Neuronal stem cell (in vitro differentiated cells): Measurements from ENCODE around the gene FNDC1.

Experiments used
- DNase-seq: peaks from one replicate; pipeline ENCODE4 v3.0.0-alpha.2; 2013; ENCODE audit warnings: low spot score
- H2AFZ ChIP-seq: one replicate; pipeline ENCODE4 v1.6.1; 2013; ENCODE audit warnings: mild to moderate bottlenecking, low read length, inconsistent platforms
- H2AK5ac ChIP-seq: 2 replicates; pipeline ENCODE4 v1.6.1; 2013; ENCODE audit warnings: low read depth, mild to moderate bottlenecking, inconsistent platforms, low read length, moderate library complexity, mixed read lengths
- H2BK120ac ChIP-seq: 2 replicates; pipeline ENCODE4 v1.6.1; 2013; ENCODE audit warnings: low read depth, mild to moderate bottlenecking, inconsistent platforms, low read length, moderate library complexity, mixed read lengths
- H2BK12ac ChIP-seq: one replicate; pipeline ENCODE4 v1.6.1; 2013; ENCODE audit warnings: low read length, inconsistent platforms
- H2BK15ac ChIP-seq: 2 replicates; pipeline ENCODE4 v1.6.1; 2013; ENCODE audit warnings: mild to moderate bottlenecking, low read length, inconsistent platforms, mixed read lengths
- H2BK5ac ChIP-seq: one replicate; pipeline ENCODE4 v1.6.1; 2013; ENCODE audit warnings: inconsistent platforms, mild to moderate bottlenecking, low read length, moderate library complexity
- H3K14ac ChIP-seq: one replicate; pipeline ENCODE4 v1.6.1; 2013; ENCODE audit warnings: low read length, inconsistent platforms
- H3K18ac ChIP-seq: 2 replicates; pipeline ENCODE4 v1.6.1; 2013; ENCODE audit warnings: low read length, inconsistent platforms
- H3K23ac ChIP-seq: 2 replicates; pipeline ENCODE4 v1.6.1; 2013; ENCODE audit warnings: low read depth, mild to moderate bottlenecking, mixed read lengths, low read length, inconsistent platforms; ENCODE audit not compliant: poor library complexity
- H3K27ac ChIP-seq: replicated peaks from 3 replicates; pipeline ENCODE4 v1.5.1; 2013; ENCODE audit warnings: low read length, inconsistent platforms
- H3K27me3 ChIP-seq, 3 experiments: 2 replicates each; pipeline ENCODE4 v1.6.1; 2013; ENCODE audit warnings: low read length in 3 of 3, mild to moderate bottlenecking in 2 of 3, inconsistent platforms in 1 of 3, low read depth in 1 of 3, mixed read lengths in 1 of 3, moderate library complexity in 1 of 3; ENCODE audit not compliant: control insufficient read depth in 3 of 3, insufficient read depth in 3 of 3
- H3K36me3 ChIP-seq, 2 donors: replicated peaks in 1 of 2; 2 replicates each; pipeline ENCODE4 v1.6.1; 2013; ENCODE audit warnings: low read length in 2 of 2; ENCODE audit not compliant: control insufficient read depth in 2 of 2, insufficient read depth in 2 of 2
- H3K4ac ChIP-seq: 2 replicates; pipeline ENCODE4 v1.6.1; 2013; ENCODE audit warnings: inconsistent platforms, mild to moderate bottlenecking, low read length, moderate library complexity
- H3K4me1 ChIP-seq, 2 donors: 1 replicate in 1 of 2; 2 replicates in 1 of 2; pipeline ENCODE4 v1.6.1; 2013; ENCODE audit warnings: low read length in 2 of 2, low read depth in 1 of 2; ENCODE audit not compliant: control insufficient read depth in 2 of 2, insufficient read depth in 1 of 2
- H3K4me2 ChIP-seq: one replicate; pipeline ENCODE4 v1.6.1; 2013; ENCODE audit warnings: mild to moderate bottlenecking, low read length, inconsistent platforms; ENCODE audit not compliant: insufficient read depth, poor library complexity, severe bottlenecking
- H3K4me3 ChIP-seq, 2 donors: 2 replicates each; pipeline ENCODE4 v1.5.1; 2013; ENCODE audit warnings: low read length in 2 of 2, mild to moderate bottlenecking in 2 of 2, inconsistent platforms in 1 of 2, moderate library complexity in 1 of 2
- H3K79me1 ChIP-seq: one replicate; pipeline ENCODE4 v1.6.1; 2013; ENCODE audit warnings: low read depth, mild to moderate bottlenecking, inconsistent platforms, low read length, moderate library complexity
- H3K9ac ChIP-seq: one replicate; pipeline ENCODE4 v1.6.1; 2013; ENCODE audit warnings: mild to moderate bottlenecking, low read depth, low read length, inconsistent platforms; ENCODE audit not compliant: poor library complexity
- H3K9me3 ChIP-seq, 2 donors: replicated peaks in 1 of 2; 2 replicates each; pipeline versions ENCODE3 to v1.6.1; 2013; ENCODE audit warnings: low read length in 2 of 2, mild to moderate bottlenecking in 2 of 2, inconsistent platforms in 1 of 2, low read depth in 1 of 2, mixed read lengths in 1 of 2, moderate library complexity in 1 of 2; ENCODE audit not compliant: control insufficient read depth in 2 of 2, insufficient read depth in 1 of 2
- H4K8ac ChIP-seq: one replicate; pipeline ENCODE4 v1.6.1; 2013; ENCODE audit warnings: low read depth, mild to moderate bottlenecking, inconsistent platforms, low read length, moderate library complexity
- H4K91ac ChIP-seq: one replicate; pipeline ENCODE4 v1.6.1; 2013; ENCODE audit warnings: low read length, low read depth, mild to moderate bottlenecking, inconsistent platforms; ENCODE audit not compliant: poor library complexity
- WGBS, 2 donors: extraction: QIAGEN DNeasy Blood & Tissue Kit; methylation state at CpG; one replicate each; pipeline ENCODE4 v1.1.7; 2013; ENCODE audit warnings: missing lambda C conversion rate in 2 of 2, mixed read lengths in 1 of 2; ENCODE audit not compliant: insufficient read length in 2 of 2, insufficient replicate concordance in 1 of 2; ENCODE audit errors: extremely low coverage in 2 of 2; 5-methylcytosine and 5-hydroxymethylcytosine counted together

The FNDC1 gene

DNA sequence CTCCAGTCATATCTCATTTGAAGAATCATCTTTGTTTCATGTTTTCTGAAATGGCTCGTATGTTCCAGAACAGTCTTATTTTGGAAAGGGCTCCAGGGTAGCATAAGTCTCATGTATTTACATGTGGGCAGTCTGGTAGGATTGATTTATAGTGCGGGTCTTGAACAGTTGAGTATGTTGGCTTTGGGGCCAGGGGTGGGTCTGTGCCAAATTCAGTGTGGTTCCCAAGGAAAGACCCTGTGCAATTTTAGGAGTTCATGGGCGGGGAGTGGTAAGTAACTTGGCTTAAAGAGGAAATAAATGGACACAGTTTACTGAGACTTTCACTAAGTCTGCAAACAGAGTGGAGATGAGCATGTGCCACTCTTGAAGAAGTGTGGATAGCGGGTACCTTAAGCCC is 7.7 kb downstream of the FNDC1 start:
- no peak overlapping the region for H3K4me2 ChIP-seq
- no peak overlapping the region for H3K4me3 ChIP-seq
- no peak overlapping the region for H2BK15ac ChIP-seq
- no peak overlapping the region for H2AFZ ChIP-seq
- no peaks in the 10 kb centered on the region for H3K4me1 ChIP-seq
- H3K9ac ChIP-seq: no peak overlapping the region
- no peak overlapping the region for H3K23ac ChIP-seq
- H2BK5ac ChIP-seq: no peak overlapping the region
- no peaks in the 10 kb centered on the region for H3K9me3 ChIP-seq
- no peaks in the 10 kb centered on the region for H3K36me3 ChIP-seq
- no peak overlapping the region for H2BK12ac ChIP-seq
- H3K18ac ChIP-seq: no peak overlapping the region
- no peak overlapping the region for H4K91ac ChIP-seq
- no peak overlapping the region for H4K8ac ChIP-seq
- H3K79me1 ChIP-seq: no peaks in the 10 kb centered on the region
- H3K27me3 ChIP-seq: peaks cover 0 to 50% (median 0%) of the 10 kb centered on the region in 3 experiments
- H3K27ac ChIP-seq: no peak overlapping the region
- WGBS, 2 donors: no CpG with 5 or more reads among the region's 4 CpGs
- no peak overlapping the region for H2AK5ac ChIP-seq
- no peak overlapping the region for H2BK120ac ChIP-seq
- no peak overlapping the region for H3K4ac ChIP-seq
- H3K14ac ChIP-seq: no peak overlapping the region
- DNase-seq: no peak

DNA sequence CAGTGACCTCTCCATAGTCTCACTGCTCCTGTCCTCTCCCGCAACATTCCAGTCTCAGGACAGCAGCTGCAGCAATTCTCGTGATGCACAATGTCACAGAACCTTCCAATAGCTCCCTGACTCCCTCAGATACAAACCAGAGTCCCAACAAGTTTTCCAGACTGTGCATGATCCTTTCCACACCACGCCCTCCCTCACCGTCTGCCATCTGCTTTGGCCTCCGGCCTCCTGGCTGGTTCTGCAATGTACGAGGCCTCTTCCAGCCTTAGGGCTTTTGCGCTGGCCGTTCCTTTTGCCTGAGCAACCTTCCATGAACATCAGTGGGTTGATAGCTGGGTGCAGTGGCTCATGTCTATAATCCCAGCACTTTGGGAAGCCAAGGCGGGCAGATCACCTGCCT is 9.6 kb downstream of the FNDC1 start:
- no peak overlapping the region for H2BK15ac ChIP-seq
- WGBS, 2 donors: no CpG with 5 or more reads among the region's 9 CpGs
- H2AFZ ChIP-seq: no peak overlapping the region

DNA sequence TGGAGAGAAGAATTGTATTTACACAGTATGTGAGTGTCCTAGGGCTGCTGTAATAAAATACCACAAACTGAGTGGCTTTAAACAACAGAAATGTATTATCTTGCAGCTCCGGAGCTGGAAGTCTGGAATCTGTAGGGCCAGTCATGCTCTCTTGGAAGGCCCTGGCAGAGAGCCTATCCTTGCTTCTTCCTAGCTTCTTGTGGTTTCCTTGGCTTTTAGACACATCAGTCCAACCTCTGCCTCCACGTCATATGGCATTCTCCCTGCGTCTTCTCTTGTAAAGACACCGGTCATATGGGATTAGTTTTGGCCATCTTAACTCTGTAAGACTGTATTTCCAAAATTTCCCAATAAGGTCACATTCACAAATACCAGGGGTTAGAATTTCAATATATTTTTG is 10.8 kb downstream of the FNDC1 start:
- Histone ChIP-seq H4K91ac (no peak overlapping the region), H3K9ac (no peak overlapping the region), H2AFZ (no peak overlapping the region), H3K79me1 (no peaks in the 10 kb centered on the region), H3K36me3 (no peaks in the 10 kb centered on the region), H3K4me2 (no peak overlapping the region), H3K9me3 (no peaks in the 10 kb centered on the region), H3K4me3 (no peak overlapping the region), H2BK12ac (no peak overlapping the region), H4K8ac (no peak overlapping the region), H2BK120ac (no peak overlapping the region), H3K27ac (no peak overlapping the region), H2BK5ac (no peak overlapping the region), H3K18ac (no peak overlapping the region), H3K23ac (no peak overlapping the region), H2BK15ac (no peak overlapping the region), H2AK5ac (no peak overlapping the region), H3K27me3 (peaks cover 0 to 22% (median 0%) of the 10 kb centered on the region in 3 experiments), H3K14ac (no peak overlapping the region), H3K4ac (no peak overlapping the region), H3K4me1 (no peaks in the 10 kb centered on the region)
- DNase-seq: no peak
- WGBS, 2 donors: no CpG with 5 or more reads among the region's 4 CpGs

More for the DNA sequence above, 9.6 kb downstream of the FNDC1 start:
- H3K27me3 ChIP-seq: peaks cover 0 to 31% (median 0%) of the 10 kb centered on the region in 3 experiments
- H2BK5ac ChIP-seq: no peak overlapping the region
- no peak overlapping the region for H3K14ac ChIP-seq
- no peak overlapping the region for H3K4ac ChIP-seq
- no peak overlapping the region for H2BK12ac ChIP-seq
- no peaks in the 10 kb centered on the region for H3K4me1 ChIP-seq
- no peak overlapping the region for H2BK120ac ChIP-seq
- H3K4me2 ChIP-seq: no peak overlapping the region
- no peaks in the 10 kb centered on the region for H3K36me3 ChIP-seq
- H3K9ac ChIP-seq: no peak overlapping the region
- H3K4me3 ChIP-seq: no peak overlapping the region
- H3K9me3 ChIP-seq: no peaks in the 10 kb centered on the region
- H3K23ac ChIP-seq: no peak overlapping the region
- no peak overlapping the region for H2AK5ac ChIP-seq
- H3K18ac ChIP-seq: no peak overlapping the region
- no peak overlapping the region for H4K91ac ChIP-seq
- H3K79me1 ChIP-seq: no peaks in the 10 kb centered on the region
- H3K27ac ChIP-seq: no peak overlapping the region
- no peak for DNase-seq
- H4K8ac ChIP-seq: no peak overlapping the region

DNA sequence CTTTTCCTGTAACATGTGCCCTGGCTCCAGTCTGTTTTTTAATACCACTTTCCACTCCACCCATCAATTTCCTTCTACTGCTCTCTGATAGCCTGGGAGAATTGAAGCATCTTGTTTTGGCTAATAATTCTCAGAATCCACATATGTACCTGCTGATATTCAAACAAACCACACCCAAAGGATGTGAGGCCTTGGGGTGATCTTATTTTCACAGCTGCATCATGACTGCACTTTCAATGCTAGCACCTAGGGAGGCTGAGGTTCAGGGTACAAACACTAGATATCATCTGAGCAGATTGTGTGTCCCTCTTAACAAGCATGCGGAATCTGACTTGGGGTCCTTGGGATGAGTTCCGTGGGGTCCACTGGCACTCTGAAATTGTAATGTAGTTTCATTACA is 12.7 kb downstream of the FNDC1 start:
- Histone ChIP-seq H3K9ac (no peak overlapping the region), H2BK120ac (no peak overlapping the region), H3K4me3 (no peak overlapping the region), H3K27me3 (peaks cover 0 to 2% (median 0%) of the 10 kb centered on the region in 3 experiments), H2BK5ac (no peak overlapping the region), H2AK5ac (no peak overlapping the region), H3K36me3 (no peaks in the 10 kb centered on the region), H3K4me1 (no peaks in the 10 kb centered on the region), H3K23ac (no peak overlapping the region), H2BK15ac (no peak overlapping the region), H4K91ac (no peak overlapping the region), H3K79me1 (no peaks in the 10 kb centered on the region), H3K4ac (no peak overlapping the region), H3K27ac (no peak overlapping the region), H4K8ac (no peak overlapping the region), H3K4me2 (no peak overlapping the region), H2BK12ac (no peak overlapping the region), H2AFZ (no peak overlapping the region), H3K14ac (no peak overlapping the region), H3K18ac (no peak overlapping the region), H3K9me3 (no peaks in the 10 kb centered on the region)
- DNase-seq: no peak
- no CpG with 5 or more reads among the region's 2 CpGs for WGBS, 2 donors
